IPS DF 4.7 (cell line): Measurements from ENCODE around the gene PPP2R3A.
"Not testable (repeated sequence)": the region's sequence is repeated elsewhere in the genome, so short reads cannot be mapped to it uniquely, and the experiment has no call there.

Source experiments
- DNase-seq: peaks from one replicate; pipeline ENCODE4 v3.0.0-alpha.2; 2013; ENCODE audit warnings: low spot score; ENCODE audit errors: extremely low read depth

The PPP2R3A gene

GRCh38 chr3:136083641-136084382, 118.3 kb downstream of the PPP2R3A start:
- DNase-seq = not testable (repeated sequence)

GRCh38 chr3:136085067-136085466, 119.5 kb downstream of the PPP2R3A start:
- DNase-seq = not testable (repeated sequence)

- DNase-seq = no peak
Observed at GRCh38 chr3:136093771-136094170, 128.2 kb downstream of the PPP2R3A start.

GRCh38 chr3:136105044-136105443, 139.5 kb downstream of the PPP2R3A start:
- DNase-seq = no peak

- no peak for DNase-seq
Observed at GRCh38 chr3:136106101-136106500, 140.6 kb downstream of the PPP2R3A start.

- no peak for DNase-seq
Observed at GRCh38 chr3:136109499-136109898, 144.0 kb downstream of the PPP2R3A start.

GRCh38 chr3:136110481-136110880, 145.0 kb downstream of the PPP2R3A start:
- DNase-seq = no peak

- no peak for DNase-seq
Observed at GRCh38 chr3:136114421-136114820, 148.9 kb downstream of the PPP2R3A start.

- not testable (repeated sequence) for DNase-seq
Observed at GRCh38 chr3:136119332-136119731, 153.8 kb downstream of the PPP2R3A start.

GRCh38 chr3:136119783-136120182, 154.3 kb downstream of the PPP2R3A start:
- DNase-seq = not testable (repeated sequence)

GRCh38 chr3:136120373-136121348, 155.1 kb downstream of the PPP2R3A start:
- DNase-seq = no peak

- no peak for DNase-seq
Observed at GRCh38 chr3:136122006-136122405, 156.5 kb downstream of the PPP2R3A start.

GRCh38 chr3:136131647-136132046, 166.1 kb downstream of the PPP2R3A start:
- DNase-seq = not testable (repeated sequence)

GRCh38 chr3:136134091-136134490, 168.6 kb downstream of the PPP2R3A start:
- DNase-seq = no peak

- DNase-seq = no peak
Observed at GRCh38 chr3:136135039-136135802, 169.7 kb downstream of the PPP2R3A start.

GRCh38 chr3:136136454-136136853, 170.9 kb downstream of the PPP2R3A start:
- DNase-seq = no peak

GRCh38 chr3:136141291-136141785, 175.8 kb downstream of the PPP2R3A start:
- DNase-seq = no peak

- DNase-seq = no peak
Observed at GRCh38 chr3:136141891-136142290, 176.4 kb downstream of the PPP2R3A start.

- peak; percentile 51 for DNase-seq
Observed at GRCh38 chr3:136142592-136142991, 177.1 kb downstream of the PPP2R3A start.

- not testable (repeated sequence) for DNase-seq
Observed at GRCh38 chr3:136144397-136144796, 178.9 kb downstream of the PPP2R3A start.
